Neural cell (in vitro differentiated cells): ENCODE measurements around the gene GJA3.

Experiments
- CTCF ChIP-seq: fragments of 450-650 bp; IDR thresholded peaks from 2 replicates; pipeline ENCODE4 v1.5.1; 2014; ENCODE audit warnings: antibody characterized with exemption, mild to moderate bottlenecking, moderate library complexity; ENCODE audit not compliant: poor library complexity, severe bottlenecking
- POLR2AphosphoS5 ChIP-seq: IDR thresholded peaks from 2 replicates; pipeline ENCODE4 v1.6.1; 2012
- RAD21 ChIP-seq: fragments of 450-650 bp; conservative IDR thresholded peaks from 2 replicates; pipeline ENCODE4 v1.6.1; 2014; ENCODE audit warnings: antibody characterized with exemption, mild to moderate bottlenecking, moderate library complexity
- REST ChIP-seq: IDR thresholded peaks from 2 replicates; pipeline ENCODE4 v1.6.1; 2012; ENCODE audit warnings: borderline replicate concordance

- TF ChIP-seq REST, result no peak
- TF ChIP-seq CTCF, result no peak
- no peak for TF ChIP-seq RAD21
- TF ChIP-seq POLR2AphosphoS5, result no peak
These were observed 24.7 kb upstream of the GJA3 start for GRCh38 chr13:20185366-20186056.
